Endothelial cell of umbilical vein (primary cell): Measurements from ENCODE around the gene HUNK.

ENCODE experiments used
- EZH2 ChIP-seq: IDR thresholded peaks from 2 replicates; pipeline ENCODE4 v1.6.1; 2012; ENCODE audit warnings: borderline replicate concordance, low read depth, mild to moderate bottlenecking, moderate library complexity, low read length, inconsistent platforms; ENCODE audit not compliant: severe bottlenecking
- JUN ChIP-seq: IDR thresholded peaks from 2 replicates; pipeline ENCODE4 v1.6.1; 2011; ENCODE audit warnings: borderline replicate concordance, low read depth; ENCODE audit not compliant: insufficient read length, insufficient read depth
- POLR2AphosphoS5 ChIP-seq: IDR thresholded peaks from 2 replicates; pipeline ENCODE4 v1.6.1; 2012; ENCODE audit warnings: low read depth, mild to moderate bottlenecking, control low read depth, low read length, moderate library complexity; ENCODE audit not compliant: insufficient read depth
- TF ChIP-seq, protein P1 (sequence below), 2 donors: IDR thresholded peaks; 1 replicate in 1 of 2; 2 replicates in 1 of 2; pipeline ENCODE4 v1.5.1; 2011; ENCODE audit warnings: low read length in 2 of 2, mild to moderate bottlenecking in 2 of 2, moderate library complexity in 2 of 2, control low read depth in 1 of 2, inconsistent platforms in 1 of 2, low read depth in 1 of 2; ENCODE audit not compliant: insufficient read depth in 1 of 2; ENCODE audit errors: extremely low read depth in 1 of 2

DNA sequence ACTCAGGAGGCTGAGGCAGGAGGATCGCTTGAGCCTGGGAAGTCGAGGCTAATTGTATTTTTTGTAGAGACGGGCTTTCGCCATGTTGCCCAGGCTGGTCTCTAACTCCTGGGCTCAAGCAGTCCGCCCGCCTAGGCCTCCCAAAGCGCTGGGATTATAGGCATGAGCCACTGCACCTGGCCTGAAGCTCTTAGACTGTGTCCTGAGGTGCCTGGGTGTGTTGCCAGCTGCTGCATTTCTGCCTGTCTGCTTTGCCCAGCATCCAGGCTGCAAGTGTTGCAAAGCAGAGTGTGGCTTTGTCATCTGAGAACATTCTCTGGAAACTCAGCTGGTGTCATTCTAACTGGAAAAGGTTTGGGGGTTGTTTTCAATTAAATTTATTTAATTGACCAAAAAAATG lies 105.0 kb downstream of the HUNK start:
- no peak for TF ChIP-seq POLR2AphosphoS5
- TF ChIP-seq, protein P1, sequence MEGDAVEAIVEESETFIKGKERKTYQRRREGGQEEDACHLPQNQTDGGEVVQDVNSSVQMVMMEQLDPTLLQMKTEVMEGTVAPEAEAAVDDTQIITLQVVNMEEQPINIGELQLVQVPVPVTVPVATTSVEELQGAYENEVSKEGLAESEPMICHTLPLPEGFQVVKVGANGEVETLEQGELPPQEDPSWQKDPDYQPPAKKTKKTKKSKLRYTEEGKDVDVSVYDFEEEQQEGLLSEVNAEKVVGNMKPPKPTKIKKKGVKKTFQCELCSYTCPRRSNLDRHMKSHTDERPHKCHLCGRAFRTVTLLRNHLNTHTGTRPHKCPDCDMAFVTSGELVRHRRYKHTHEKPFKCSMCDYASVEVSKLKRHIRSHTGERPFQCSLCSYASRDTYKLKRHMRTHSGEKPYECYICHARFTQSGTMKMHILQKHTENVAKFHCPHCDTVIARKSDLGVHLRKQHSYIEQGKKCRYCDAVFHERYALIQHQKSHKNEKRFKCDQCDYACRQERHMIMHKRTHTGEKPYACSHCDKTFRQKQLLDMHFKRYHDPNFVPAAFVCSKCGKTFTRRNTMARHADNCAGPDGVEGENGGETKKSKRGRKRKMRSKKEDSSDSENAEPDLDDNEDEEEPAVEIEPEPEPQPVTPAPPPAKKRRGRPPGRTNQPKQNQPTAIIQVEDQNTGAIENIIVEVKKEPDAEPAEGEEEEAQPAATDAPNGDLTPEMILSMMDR (IDR thresholded peaks at IDR 0.05; ENCODE audit: extremely low read depth in 1 of 2, insufficient read depth in 1 of 2, low read depth in 1 of 2, low read length in 2 of 2), result no peak
- no peak for TF ChIP-seq EZH2
- no peak for TF ChIP-seq JUN
